ENCODE measurements around the gene LKAAEAR1. TPM values are rescaled to one million over a fixed set of nuclear protein-coding genes. Genes with fewer than 3 reads are reported as not detected.

The LKAAEAR1 gene
- total and polyA plus RNA-seq, 2 of the 4 experiments (the other 2 are of a cell fraction), result 0.21 TPM; not detected in 1

- in situ Hi-C loops (cut with MboI; ENCODE audit: low sequenced_read_pairs) (no loop called here), dilution Hi-C loops (cut with HindIII; ENCODE audit: low sequenced_read_pairs, unreplicated experiment) (no loop called here), intact Hi-C loops (cut with micrococcal nuclease) (no loop called here)
- Histone ChIP-seq H3K4me3 (ENCODE audit: insufficient read depth, low read depth, low read length) (no peak overlapping the region), H4K8ac (ENCODE audit: low read depth in 2 of 2, low read length in 2 of 2) (no peak overlapping the region), H3K14ac (replicated peaks; ENCODE audit: low read depth, low read length) (no peak overlapping the region), H3K27ac (ENCODE audit: insufficient read depth, low read length) (no peak overlapping the region), H2BK120ac (ENCODE audit: low read depth, low read length) (no peak overlapping the region), H3K23ac (ENCODE audit: low read depth, low read length) (no peak overlapping the region), H4K91ac (ENCODE audit: insufficient read depth, low read depth, low read length) (no peak overlapping the region), H4K20me1 (ENCODE audit: insufficient read depth, low read length) (no peaks in the 10 kb centered on the region), H3K36me3 (ENCODE audit: control insufficient read depth, insufficient read depth, low read length) (no peaks in the 10 kb centered on the region), H2AFZ (replicated peaks; ENCODE audit: low read length, poor library complexity) (no peak overlapping the region), H2BK5ac (ENCODE audit: low read depth, low read length, poor library complexity, severe bottlenecking) (no peak overlapping the region), H3K27me3 (ENCODE audit: control insufficient read depth, insufficient read depth, low read length) (peaks cover 50% of the 10 kb centered on the region), H3K4me2 (ENCODE audit: low read depth, low read length) (no peak overlapping the region), H4K5ac (ENCODE audit: low read depth, low read length) (no peak overlapping the region), H3K4ac (ENCODE audit: low read depth, low read length) (no peak overlapping the region), H3K18ac (ENCODE audit: low read depth, low read length) (no peak overlapping the region), H2BK15ac (ENCODE audit: low read depth, low read length) (no peak overlapping the region), H3K4me1 (ENCODE audit: control insufficient read depth, insufficient read depth, low read length) (no peaks in the 10 kb centered on the region; the same call in 1 of the 2 replicates), H2AK5ac (ENCODE audit: low read depth, low read length) (no peak overlapping the region), H3K79me1 (ENCODE audit: low read depth in 1 of 2, low read length in 2 of 2) (no peaks in the 10 kb centered on the region), H2AK9ac (replicated peaks; ENCODE audit: low read depth, low read length, poor library complexity) (no peak overlapping the region), H3K56ac (ENCODE audit: extremely low read depth, insufficient read depth, low read length) (no peak overlapping the region), H2BK20ac (ENCODE audit: low read depth, low read length) (no peak overlapping the region), H3K9ac (ENCODE audit: low read depth, low read length) (no peak overlapping the region), H3K9me3 (ENCODE audit: control insufficient read depth, insufficient read depth, low read length) (no peaks in the 10 kb centered on the region), H3K9me1 (ENCODE audit: insufficient read depth, low read length) (no peaks in the 10 kb centered on the region)
- 38% methylated on average over 4 of the region's 15 CpGs; no CpG with 5 or more reads in 1 of the 2 experiments for WGBS, 2 experiments (ENCODE audit: extremely low coverage in 2 of 2, insufficient read length in 1 of 2)
- ChIA-PET CTCF (no interaction called here), POLR2A (ENCODE audit: unreplicated experiment) (no interaction called here)
- ATAC-seq (ENCODE audit: low read depth), result no peak
- no peak for DNase-seq
- no TSS peak for BruUV-seq (replicated peaks)
- TF ChIP-seq MAZ (IDR thresholded peaks at IDR 0.05; ENCODE audit: borderline replicate concordance, low read depth, low read length) (no peak), MXI1 (IDR thresholded peaks at IDR 0.05; ENCODE audit: borderline replicate concordance, low read depth, low read length) (no peak), RFX5 (IDR thresholded peaks at IDR 0.05; ENCODE audit: low read depth, low read length) (no peak), MAFK (IDR thresholded peaks at IDR 0.05; ENCODE audit: low read depth, low read length) (no peak), BHLHE40 (IDR thresholded peaks at IDR 0.05; ENCODE audit: low read depth, low read length) (no peak), RCOR1 (IDR thresholded peaks at IDR 0.05; ENCODE audit: insufficient replicate concordance, low read length) (no peak), ELK1 (IDR thresholded peaks at IDR 0.05; ENCODE audit: borderline replicate concordance, low read depth, low read length) (no peak), CHD1 (IDR thresholded peaks at IDR 0.05; ENCODE audit: low read depth, low read length) (no peak), USF2 (IDR thresholded peaks at IDR 0.05; ENCODE audit: low read depth, low read length) (no peak), RAD21 (IDR thresholded peaks at IDR 0.05; ENCODE audit: low read length) (no peak)
Measured at GRCh38 chr20:64051561-64052325, 32.5 kb downstream of the LKAAEAR1 start.
